ENCODE measurements around the gene RANBP10. TPM values are rescaled to one million over a fixed set of nuclear protein-coding genes. Genes with fewer than 3 reads are reported as not detected.

Gene RANBP10
- total RNA-seq, 1 experiment from 2014 or later: 13.4 TPM

DNA sequence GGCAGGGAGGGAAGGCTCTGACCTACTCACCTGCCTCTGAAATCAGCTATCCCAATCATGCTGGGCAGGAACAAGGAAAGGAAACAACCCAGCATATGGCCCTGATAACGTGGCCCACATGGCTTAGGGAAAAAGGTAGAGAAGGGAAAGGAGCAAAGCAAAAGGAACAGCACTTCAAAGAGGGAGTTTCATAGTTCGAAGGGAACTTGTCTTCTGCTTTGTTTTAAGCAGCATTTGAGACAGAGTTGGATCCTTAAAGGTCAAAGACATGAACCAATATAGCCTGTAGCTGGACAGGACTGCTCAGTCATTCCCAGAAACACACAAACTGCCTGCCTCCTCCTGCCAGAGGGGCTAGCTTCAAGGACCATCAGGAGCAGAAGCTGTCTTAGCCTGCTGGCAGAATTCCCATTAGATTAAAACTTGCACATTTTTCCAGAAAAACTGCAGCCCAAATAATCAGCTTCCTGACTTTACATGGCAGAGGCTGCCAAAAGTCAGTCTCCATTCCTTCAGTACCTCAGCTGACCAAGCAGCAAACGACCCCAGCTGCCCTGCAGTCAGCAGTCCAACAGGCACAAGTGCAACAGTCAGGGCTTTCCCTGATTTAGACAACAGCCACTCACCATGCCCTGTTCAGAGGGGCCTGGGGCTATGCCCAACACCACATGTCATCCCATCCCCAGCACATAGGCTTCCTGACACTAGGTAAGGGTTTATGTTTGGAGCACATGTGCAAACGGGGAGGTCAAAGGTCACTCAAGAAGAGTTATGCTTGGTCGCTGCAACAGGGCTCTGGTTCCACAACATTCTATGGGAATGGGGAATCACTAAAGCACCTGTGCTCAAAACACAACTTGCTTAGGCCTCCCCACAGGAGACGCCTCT is 32.5 kb downstream of the RANBP10 start:
- no peak overlapping the region for H3K27ac ChIP-seq (ENCODE audit: low read length)
- no peak for DNase-seq (ENCODE audit: low read depth, low spot score)
- H3K4me1 ChIP-seq (ENCODE audit: control insufficient read depth, insufficient read depth, low read length): no peaks in the 10 kb centered on the region
- no peaks in the 10 kb centered on the region for H3K36me3 ChIP-seq (ENCODE audit: control insufficient read depth, insufficient read depth, low read length)
- no peaks in the 10 kb centered on the region for H3K27me3 ChIP-seq (ENCODE audit: control insufficient read depth, insufficient read depth, low read length)
- TF ChIP-seq, protein P1, sequence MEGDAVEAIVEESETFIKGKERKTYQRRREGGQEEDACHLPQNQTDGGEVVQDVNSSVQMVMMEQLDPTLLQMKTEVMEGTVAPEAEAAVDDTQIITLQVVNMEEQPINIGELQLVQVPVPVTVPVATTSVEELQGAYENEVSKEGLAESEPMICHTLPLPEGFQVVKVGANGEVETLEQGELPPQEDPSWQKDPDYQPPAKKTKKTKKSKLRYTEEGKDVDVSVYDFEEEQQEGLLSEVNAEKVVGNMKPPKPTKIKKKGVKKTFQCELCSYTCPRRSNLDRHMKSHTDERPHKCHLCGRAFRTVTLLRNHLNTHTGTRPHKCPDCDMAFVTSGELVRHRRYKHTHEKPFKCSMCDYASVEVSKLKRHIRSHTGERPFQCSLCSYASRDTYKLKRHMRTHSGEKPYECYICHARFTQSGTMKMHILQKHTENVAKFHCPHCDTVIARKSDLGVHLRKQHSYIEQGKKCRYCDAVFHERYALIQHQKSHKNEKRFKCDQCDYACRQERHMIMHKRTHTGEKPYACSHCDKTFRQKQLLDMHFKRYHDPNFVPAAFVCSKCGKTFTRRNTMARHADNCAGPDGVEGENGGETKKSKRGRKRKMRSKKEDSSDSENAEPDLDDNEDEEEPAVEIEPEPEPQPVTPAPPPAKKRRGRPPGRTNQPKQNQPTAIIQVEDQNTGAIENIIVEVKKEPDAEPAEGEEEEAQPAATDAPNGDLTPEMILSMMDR (IDR thresholded peaks at IDR 0.05): no peak
- no peak for TF ChIP-seq POLR2AphosphoS5 (IDR thresholded peaks at IDR 0.05; ENCODE audit: low read depth, low read length)
- TF ChIP-seq, protein P2, sequence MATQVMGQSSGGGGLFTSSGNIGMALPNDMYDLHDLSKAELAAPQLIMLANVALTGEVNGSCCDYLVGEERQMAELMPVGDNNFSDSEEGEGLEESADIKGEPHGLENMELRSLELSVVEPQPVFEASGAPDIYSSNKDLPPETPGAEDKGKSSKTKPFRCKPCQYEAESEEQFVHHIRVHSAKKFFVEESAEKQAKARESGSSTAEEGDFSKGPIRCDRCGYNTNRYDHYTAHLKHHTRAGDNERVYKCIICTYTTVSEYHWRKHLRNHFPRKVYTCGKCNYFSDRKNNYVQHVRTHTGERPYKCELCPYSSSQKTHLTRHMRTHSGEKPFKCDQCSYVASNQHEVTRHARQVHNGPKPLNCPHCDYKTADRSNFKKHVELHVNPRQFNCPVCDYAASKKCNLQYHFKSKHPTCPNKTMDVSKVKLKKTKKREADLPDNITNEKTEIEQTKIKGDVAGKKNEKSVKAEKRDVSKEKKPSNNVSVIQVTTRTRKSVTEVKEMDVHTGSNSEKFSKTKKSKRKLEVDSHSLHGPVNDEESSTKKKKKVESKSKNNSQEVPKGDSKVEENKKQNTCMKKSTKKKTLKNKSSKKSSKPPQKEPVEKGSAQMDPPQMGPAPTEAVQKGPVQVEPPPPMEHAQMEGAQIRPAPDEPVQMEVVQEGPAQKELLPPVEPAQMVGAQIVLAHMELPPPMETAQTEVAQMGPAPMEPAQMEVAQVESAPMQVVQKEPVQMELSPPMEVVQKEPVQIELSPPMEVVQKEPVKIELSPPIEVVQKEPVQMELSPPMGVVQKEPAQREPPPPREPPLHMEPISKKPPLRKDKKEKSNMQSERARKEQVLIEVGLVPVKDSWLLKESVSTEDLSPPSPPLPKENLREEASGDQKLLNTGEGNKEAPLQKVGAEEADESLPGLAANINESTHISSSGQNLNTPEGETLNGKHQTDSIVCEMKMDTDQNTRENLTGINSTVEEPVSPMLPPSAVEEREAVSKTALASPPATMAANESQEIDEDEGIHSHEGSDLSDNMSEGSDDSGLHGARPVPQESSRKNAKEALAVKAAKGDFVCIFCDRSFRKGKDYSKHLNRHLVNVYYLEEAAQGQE (IDR thresholded peaks at IDR 0.05; ENCODE audit: insufficient read depth in 1 of 2, low read depth in 2 of 2, low read length in 1 of 2): no peak
- TF ChIP-seq SIN3A (IDR thresholded peaks at IDR 0.05; ENCODE audit: borderline replicate concordance, insufficient read depth, low read depth, low read length): no peak
- TF ChIP-seq TCF7L2 (IDR thresholded peaks at IDR 0.05; ENCODE audit: low read depth, low read length): no peak
- no peak for ATAC-seq
- ChIA-PET CTCF (no interaction called here), POLR2A (no interaction called here)
- no TSS peak for BruUV-seq (replicated peaks)
- in situ Hi-C loops (cut with HindIII; ENCODE audit: low pct_unique_long_range_greater_than_20kb, low sequenced_read_pairs) (no loop called here), intact Hi-C loops (cut with micrococcal nuclease; ENCODE audit: unreplicated experiment) (no loop called here)
- no peaks in the 10 kb centered on the region for H3K9me3 ChIP-seq (ENCODE audit: control insufficient read depth, insufficient read depth, low read depth, low read length)
- H3K4me3 ChIP-seq (ENCODE audit: low read depth in 2 of 2, low read length in 2 of 2): no peak overlapping the region

DNA sequence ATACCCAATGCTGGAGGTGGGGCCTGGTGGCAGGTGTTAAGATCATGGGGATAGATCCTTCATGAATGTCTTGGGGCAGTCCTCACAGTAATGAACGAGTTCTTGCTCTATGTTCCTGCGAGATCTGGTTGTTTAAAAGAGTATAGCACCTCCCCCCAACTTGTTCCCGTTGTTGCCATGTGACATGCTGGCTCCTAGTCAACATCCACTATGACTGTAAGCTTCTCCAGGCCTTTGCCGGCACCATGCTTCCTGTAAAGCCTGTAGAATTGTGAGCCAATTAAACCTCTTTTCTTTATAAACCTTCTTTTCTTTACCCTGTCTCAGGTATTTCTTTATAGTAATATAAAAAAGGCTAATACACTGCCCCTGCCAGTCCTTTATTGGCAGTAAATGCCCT is 33.3 kb downstream of the RANBP10 start:
- Histone ChIP-seq H3K4me3 (ENCODE audit: low read depth in 2 of 2, low read length in 2 of 2) (no peak overlapping the region), H3K36me3 (ENCODE audit: control insufficient read depth, insufficient read depth, low read length) (no peaks in the 10 kb centered on the region), H3K27me3 (ENCODE audit: control insufficient read depth, insufficient read depth, low read length) (no peaks in the 10 kb centered on the region), H3K9me3 (ENCODE audit: control insufficient read depth, insufficient read depth, low read depth, low read length) (no peaks in the 10 kb centered on the region), H3K27ac (ENCODE audit: low read length) (no peak overlapping the region), H3K4me1 (ENCODE audit: control insufficient read depth, insufficient read depth, low read length) (no peaks in the 10 kb centered on the region)
- no peak for TF ChIP-seq TCF7L2 (IDR thresholded peaks at IDR 0.05; ENCODE audit: low read depth, low read length)
- no peak for TF ChIP-seq SIN3A (IDR thresholded peaks at IDR 0.05; ENCODE audit: borderline replicate concordance, insufficient read depth, low read depth, low read length)
- TF ChIP-seq POLR2AphosphoS5 (IDR thresholded peaks at IDR 0.05; ENCODE audit: low read depth, low read length): no peak
- TF ChIP-seq, protein P2 (IDR thresholded peaks at IDR 0.05; ENCODE audit: insufficient read depth in 1 of 2, low read depth in 2 of 2, low read length in 1 of 2): no peak
- TF ChIP-seq, protein P1 (IDR thresholded peaks at IDR 0.05): no peak
- ChIA-PET CTCF (no interaction called here), POLR2A (no interaction called here)
- intact Hi-C loops (cut with micrococcal nuclease; ENCODE audit: unreplicated experiment): no loop called here
- no TSS peak for BruUV-seq (replicated peaks)
- in situ Hi-C loops (cut with HindIII; ENCODE audit: low pct_unique_long_range_greater_than_20kb, low sequenced_read_pairs): no loop called here
- ATAC-seq: no peak
- no peak for DNase-seq (ENCODE audit: low read depth, low spot score)
